Spleen (tissue), 11 donors: ENCODE measurements around the gene PPAT. TPM values are rescaled to one million over a fixed set of nuclear protein-coding genes. Genes with fewer than 3 reads are reported as not detected.

ENCODE experiments used
- DNase-seq: peaks from one replicate; pipeline ENCODE4 v3.0.0-alpha.2; 2020
- H3K27ac ChIP-seq, 8 donors: fragments of 200-600 bp; sonication (generic) in 7 of 8; 1 replicate in 4 of 8; 2 replicates in 4 of 8; pipeline versions ENCODE4 v1.5.0 to v1.8.0; 2016 to 2021; ENCODE audit warnings: inconsistent platforms in 4 of 8, mild to moderate bottlenecking in 4 of 8, moderate library complexity in 1 of 8
- H3K27me3 ChIP-seq, 7 donors: fragments of 200-600 bp; sonication (generic) in 6 of 7; replicated peaks in 1 of 7; 1 replicate in 4 of 7; 2 replicates in 3 of 7; pipeline versions ENCODE4 v1.5.0 to v1.8.0; 2016 to 2021; ENCODE audit warnings: inconsistent platforms in 3 of 7, mild to moderate bottlenecking in 1 of 7
- H3K36me3 ChIP-seq, 6 donors: fragments of 200-600 bp; sonication (generic) in 5 of 6; 1 replicate in 4 of 6; 2 replicates in 2 of 6; pipeline versions ENCODE4 v1.5.0 to v1.8.0; 2016 to 2021; ENCODE audit warnings: inconsistent platforms in 2 of 6
- H3K4me1 ChIP-seq, 6 donors: fragments of 200-600 bp; sonication (generic) in 5 of 6; 1 replicate in 3 of 6; 2 replicates in 3 of 6; pipeline versions ENCODE4 v1.5.0 to v1.8.0; 2016 to 2021; ENCODE audit warnings: inconsistent platforms in 3 of 6
- H3K4me3 ChIP-seq, 8 donors: fragments of 200-600 bp; sonication (generic) in 7 of 8; 1 replicate in 4 of 8; 2 replicates in 4 of 8; pipeline versions ENCODE4 v1.5.0 to v1.8.0; 2016 to 2021; ENCODE audit warnings: inconsistent platforms in 4 of 8, mild to moderate bottlenecking in 4 of 8, moderate library complexity in 2 of 8
- H3K9me3 ChIP-seq, 8 donors: fragments of 200-600 bp; sonication (generic) in 7 of 8; 1 replicate in 4 of 8; 2 replicates in 4 of 8; pipeline versions ENCODE4 v1.5.0 to v1.8.0; 2016 to 2021; ENCODE audit warnings: inconsistent platforms in 4 of 8
- POLR2A ChIP-seq, 3 donors: fragments of 450-650 bp; IDR thresholded peaks; one replicate each; pipeline ENCODE4 v1.5.1; 2017; ENCODE audit warnings: antibody characterized with exemption in 3 of 3, mild to moderate bottlenecking in 1 of 3
- POLR2AphosphoS5 ChIP-seq, 3 donors: sonication (generic); formaldehyde crosslinking; IDR thresholded peaks; one replicate each; pipeline ENCODE4 v1.5.1; 2017; ENCODE audit warnings: antibody characterized with exemption in 3 of 3
- WGBS, 5 donors: extraction: QIAGEN DNeasy Blood & Tissue Kit in 3 of 5; methylation state at CpG; one replicate each; pipeline versions ENCODE4 v1.1.5 to v1.1.7; 2013 to 2018; 5-methylcytosine and 5-hydroxymethylcytosine counted together
- intact Hi-C: fragments of 100-400 bp; cut with DNase I; formaldehyde crosslinking; loops from one replicate; pipeline ENCODE4 v1.15.0; 2023; ENCODE audit warnings: low total_unique reads
- polyA plus RNA-seq, 3 donors: library from polyadenylated mRNA; stranded (reverse); fragments of 200-250 nt; gene quantifications; one replicate each; pipeline ENCODE4 v1.2.1, GENCODE V29; 2013
- total RNA-seq, 7 donors: library from RNA; depleted of rRNA in 3 of 7; stranded (reverse); fragments of >200 nt in 3 of 7; fragmentation: NEBNext Ultra II Directional in 4 of 7; extraction: Animal tissue kit (Norgen Biotek cat#: 25700) in 4 of 7; gene quantifications; one replicate each; pipeline versions ENCODE4 v1.1.0 to v1.2.1, GENCODE V29; 2016 to 2021
- TF ChIP-seq, protein P1 (sequence below), 11 experiments: fragments of 200-600 bp in 7 of 11; fragments of 450-650 bp in 4 of 11; sonication (generic) in 4 of 11; IDR thresholded peaks in 8 of 11; conservative IDR thresholded peaks in 3 of 11; 1 replicate in 7 of 11; 2 replicates in 4 of 11; pipeline versions ENCODE4 v1.4.0 to v1.8.0; 2016 to 2021; ENCODE audit warnings: antibody characterized with exemption in 11 of 11, inconsistent platforms in 4 of 11, mild to moderate bottlenecking in 1 of 11
- donor health status: healthy with polysubstance abuse.
- donor health status: DM: no; HTN: no; CAD: no; lungs with moderate emphysema.
- donor health status: DM: no; HTN: no; CAD: no.
- donor health status: Bipolar disorder and iron deficiency.
- donor health status: healthy.
- donor health status: DM: no; HTN: no; CAD: no.
- donor health status: DM: yes; HTN: yes; CAD: no.

The PPAT gene
- total and polyA plus RNA-seq, 10 donors, result 2.7 to 10.6 (median 7.2) TPM

DNA sequence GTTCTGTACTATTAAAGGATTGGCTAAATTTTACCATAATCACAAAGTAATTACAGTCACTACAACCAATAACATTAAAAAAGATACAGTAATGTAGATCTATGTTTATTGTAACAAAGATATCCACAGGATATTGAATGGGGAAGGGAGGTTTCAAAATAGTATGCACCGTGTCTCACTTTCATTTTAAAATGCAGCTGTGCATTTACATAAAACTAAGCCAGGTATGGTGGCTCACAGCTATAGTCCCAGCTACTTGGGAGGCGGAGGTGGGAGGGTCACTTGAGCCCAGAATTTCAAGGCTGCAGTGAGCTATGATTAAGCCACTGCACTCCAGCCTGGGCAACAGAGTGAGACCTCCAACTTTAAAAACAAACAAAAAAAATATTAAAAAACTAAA, 40.5 kb upstream of the PPAT start:
- peaks cover 0 to 100% (median 96%) of the 10 kb centered on the region in 6 donors for H3K36me3 ChIP-seq
- no peaks in the 10 kb centered on the region for H3K27me3 ChIP-seq
- 65 to 82% (median 73%) methylated on average over 2 of the region's 2 CpGs for WGBS, 5 donors
- no peaks in the 10 kb centered on the region for H3K9me3 ChIP-seq
- TF ChIP-seq, protein P1, sequence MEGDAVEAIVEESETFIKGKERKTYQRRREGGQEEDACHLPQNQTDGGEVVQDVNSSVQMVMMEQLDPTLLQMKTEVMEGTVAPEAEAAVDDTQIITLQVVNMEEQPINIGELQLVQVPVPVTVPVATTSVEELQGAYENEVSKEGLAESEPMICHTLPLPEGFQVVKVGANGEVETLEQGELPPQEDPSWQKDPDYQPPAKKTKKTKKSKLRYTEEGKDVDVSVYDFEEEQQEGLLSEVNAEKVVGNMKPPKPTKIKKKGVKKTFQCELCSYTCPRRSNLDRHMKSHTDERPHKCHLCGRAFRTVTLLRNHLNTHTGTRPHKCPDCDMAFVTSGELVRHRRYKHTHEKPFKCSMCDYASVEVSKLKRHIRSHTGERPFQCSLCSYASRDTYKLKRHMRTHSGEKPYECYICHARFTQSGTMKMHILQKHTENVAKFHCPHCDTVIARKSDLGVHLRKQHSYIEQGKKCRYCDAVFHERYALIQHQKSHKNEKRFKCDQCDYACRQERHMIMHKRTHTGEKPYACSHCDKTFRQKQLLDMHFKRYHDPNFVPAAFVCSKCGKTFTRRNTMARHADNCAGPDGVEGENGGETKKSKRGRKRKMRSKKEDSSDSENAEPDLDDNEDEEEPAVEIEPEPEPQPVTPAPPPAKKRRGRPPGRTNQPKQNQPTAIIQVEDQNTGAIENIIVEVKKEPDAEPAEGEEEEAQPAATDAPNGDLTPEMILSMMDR (IDR thresholded peaks at IDR 0.05 in 8 of 11, conservative IDR thresholded peaks at IDR 0.05 in 3 of 11), result no peak
- no peak for TF ChIP-seq POLR2A (IDR thresholded peaks at IDR 0.05)
- no peak for DNase-seq
- peaks cover 0 to 5% (median 0%) of the 10 kb centered on the region in 6 donors for H3K4me1 ChIP-seq
- intact Hi-C loops, result no loop called here
- H3K4me3 ChIP-seq, result no peak overlapping the region
- H3K27ac ChIP-seq, result no peak overlapping the region

DNA sequence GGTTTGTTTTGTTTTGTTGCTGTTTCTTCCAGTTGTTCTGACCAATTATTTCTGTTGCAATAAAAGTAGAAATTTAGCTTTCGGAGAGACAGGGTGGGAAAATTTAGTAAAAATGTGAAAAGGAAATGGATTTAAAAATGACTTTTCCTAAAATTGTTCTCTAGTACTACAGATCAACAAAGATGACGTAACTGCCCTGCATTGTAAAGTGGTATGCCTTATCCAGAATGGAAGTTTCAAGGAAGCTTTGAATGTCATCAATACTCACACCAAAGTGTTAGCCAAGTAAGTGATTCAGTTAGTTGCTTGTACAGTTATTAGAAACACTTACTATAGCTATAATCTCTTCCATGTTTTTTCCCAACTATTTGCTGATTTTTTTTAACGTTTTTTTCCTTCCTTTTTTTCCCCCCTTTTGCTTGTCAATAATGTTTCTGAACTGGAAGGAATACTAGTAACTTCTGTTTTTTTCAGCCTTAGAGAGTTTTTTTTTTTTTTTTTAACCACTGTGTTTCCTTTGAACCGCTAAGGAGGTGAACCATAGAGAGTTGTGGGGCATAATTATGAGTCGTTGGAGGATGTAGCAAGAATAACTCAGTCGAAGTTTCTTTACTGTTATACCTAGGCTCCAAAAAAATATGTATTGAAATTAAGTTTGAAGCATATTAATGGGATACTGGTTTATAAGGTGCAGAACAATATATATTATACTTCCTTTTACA, 34.2 kb upstream of the PPAT start:
- H3K27ac ChIP-seq, result no peak overlapping the region
- intact Hi-C loops, result loop anchor here (10.0 kb wide), 1 partner anchor 525 kb away; the partner anchor contains the start of gene CEP135
- peaks cover 0 to 50% (median 39%) of the 10 kb centered on the region in 6 donors for H3K36me3 ChIP-seq
- TF ChIP-seq POLR2A (IDR thresholded peaks at IDR 0.05) (no peak), POLR2AphosphoS5 (IDR thresholded peaks at IDR 0.05) (no peak)
- TF ChIP-seq, protein P1 (IDR thresholded peaks at IDR 0.05 in 8 of 11, conservative IDR thresholded peaks at IDR 0.05 in 3 of 11), result no peak
- WGBS, 5 donors, result 31 to 44% (median 38%) methylated on average over 6 of the region's 6 CpGs
- no peak for DNase-seq
- H3K4me3 ChIP-seq, result peak overlapping the region in 2 of 8 donors; percentile 94 to 96
- H3K9me3 ChIP-seq, result no peaks in the 10 kb centered on the region
- peaks cover 30 to 59% (median 46%) of the 10 kb centered on the region in 6 donors for H3K4me1 ChIP-seq
- no peaks in the 10 kb centered on the region for H3K27me3 ChIP-seq

DNA sequence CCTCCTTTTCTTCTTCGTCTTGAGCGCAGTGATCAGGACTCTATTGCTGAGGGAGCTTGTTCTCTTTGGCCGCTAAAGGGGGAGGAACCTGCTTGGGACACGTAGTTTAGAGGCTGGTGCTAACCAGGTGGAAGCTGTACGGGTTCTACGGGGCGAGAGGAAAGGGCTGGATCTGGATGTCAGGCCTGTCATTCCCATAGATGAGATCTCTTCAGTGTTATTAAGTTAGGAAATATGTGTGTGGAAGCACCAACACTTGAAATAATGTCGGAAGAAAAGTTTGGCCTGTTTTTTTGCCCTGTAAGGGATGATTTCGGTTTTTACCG, 32.6 kb upstream of the PPAT start:
- Histone ChIP-seq H3K4me3 (peak overlapping the region; percentile 94 to 99 (median 96)), H3K9me3 (no peaks in the 10 kb centered on the region), H3K36me3 (peaks cover 0 to 38% (median 24%) of the 10 kb centered on the region in 6 donors), H3K27ac (peak overlapping the region; percentile 85 to 95 (median 92)), H3K27me3 (no peaks in the 10 kb centered on the region), H3K4me1 (peaks cover 30 to 70% (median 51%) of the 10 kb centered on the region in 6 donors)
- no peak for TF ChIP-seq POLR2A (IDR thresholded peaks at IDR 0.05)
- TF ChIP-seq, protein P1 (IDR thresholded peaks at IDR 0.05 in 8 of 11, conservative IDR thresholded peaks at IDR 0.05 in 3 of 11), result no peak
- TF ChIP-seq POLR2AphosphoS5 (IDR thresholded peaks at IDR 0.05), result no peak
- 0 to 2% (median 0%) methylated on average over 10 of the region's 10 CpGs for WGBS, 5 donors
- DNase-seq, result no peak
- intact Hi-C loops, result loop anchor here (10.0 kb wide), 1 partner anchor 523 kb away; the partner anchor contains the start of gene CEP135
